Measurements from ENCODE around the gene ZBTB43.

The ZBTB43 gene

GRCh38 chr9:126756876-126757415 lies 47.9 kb upstream of the ZBTB43 start:
- TF ChIP-seq, protein P1, sequence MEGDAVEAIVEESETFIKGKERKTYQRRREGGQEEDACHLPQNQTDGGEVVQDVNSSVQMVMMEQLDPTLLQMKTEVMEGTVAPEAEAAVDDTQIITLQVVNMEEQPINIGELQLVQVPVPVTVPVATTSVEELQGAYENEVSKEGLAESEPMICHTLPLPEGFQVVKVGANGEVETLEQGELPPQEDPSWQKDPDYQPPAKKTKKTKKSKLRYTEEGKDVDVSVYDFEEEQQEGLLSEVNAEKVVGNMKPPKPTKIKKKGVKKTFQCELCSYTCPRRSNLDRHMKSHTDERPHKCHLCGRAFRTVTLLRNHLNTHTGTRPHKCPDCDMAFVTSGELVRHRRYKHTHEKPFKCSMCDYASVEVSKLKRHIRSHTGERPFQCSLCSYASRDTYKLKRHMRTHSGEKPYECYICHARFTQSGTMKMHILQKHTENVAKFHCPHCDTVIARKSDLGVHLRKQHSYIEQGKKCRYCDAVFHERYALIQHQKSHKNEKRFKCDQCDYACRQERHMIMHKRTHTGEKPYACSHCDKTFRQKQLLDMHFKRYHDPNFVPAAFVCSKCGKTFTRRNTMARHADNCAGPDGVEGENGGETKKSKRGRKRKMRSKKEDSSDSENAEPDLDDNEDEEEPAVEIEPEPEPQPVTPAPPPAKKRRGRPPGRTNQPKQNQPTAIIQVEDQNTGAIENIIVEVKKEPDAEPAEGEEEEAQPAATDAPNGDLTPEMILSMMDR (IDR thresholded peaks at IDR 0.05; ENCODE audit: borderline replicate concordance, extremely low read depth, low read length, poor library complexity, severe bottlenecking): no peak
- no peak for TF ChIP-seq EZH2 (IDR thresholded peaks at IDR 0.05; ENCODE audit: borderline replicate concordance, low read depth, low read length, severe bottlenecking)
- no peaks in the 10 kb centered on the region for H3K9me3 ChIP-seq (ENCODE audit: insufficient read depth, low read length, severe bottlenecking)
- H3K4me1 ChIP-seq (ENCODE audit: insufficient read depth, low read length): no peaks in the 10 kb centered on the region
- no peak overlapping the region for H3K4me2 ChIP-seq (ENCODE audit: insufficient read depth, low read length)
- H3K9ac ChIP-seq (ENCODE audit: low read depth, low read length): no peak overlapping the region
- no peak overlapping the region for H2AFZ ChIP-seq (ENCODE audit: low read depth, low read length)
- ATAC-seq (ENCODE audit: insufficient read depth, low read depth): no peak
- H4K20me1 ChIP-seq (ENCODE audit: insufficient read depth, low read length): no peaks in the 10 kb centered on the region; the same call in 1 of the 2 replicates
- no peaks in the 10 kb centered on the region for H3K36me3 ChIP-seq (ENCODE audit: insufficient read depth, low read length)
- no peak overlapping the region for H3K27ac ChIP-seq (ENCODE audit: low read length)
- H3K4me3 ChIP-seq (ENCODE audit: low read depth in 1 of 2, low read length in 2 of 2): no peak overlapping the region
- no peaks in the 10 kb centered on the region for H3K79me2 ChIP-seq (ENCODE audit: insufficient read depth, low read length)
- no peak for DNase-seq
- no peaks in the 10 kb centered on the region for H3K27me3 ChIP-seq (ENCODE audit: insufficient read depth, low read length, poor library complexity)

DNA sequence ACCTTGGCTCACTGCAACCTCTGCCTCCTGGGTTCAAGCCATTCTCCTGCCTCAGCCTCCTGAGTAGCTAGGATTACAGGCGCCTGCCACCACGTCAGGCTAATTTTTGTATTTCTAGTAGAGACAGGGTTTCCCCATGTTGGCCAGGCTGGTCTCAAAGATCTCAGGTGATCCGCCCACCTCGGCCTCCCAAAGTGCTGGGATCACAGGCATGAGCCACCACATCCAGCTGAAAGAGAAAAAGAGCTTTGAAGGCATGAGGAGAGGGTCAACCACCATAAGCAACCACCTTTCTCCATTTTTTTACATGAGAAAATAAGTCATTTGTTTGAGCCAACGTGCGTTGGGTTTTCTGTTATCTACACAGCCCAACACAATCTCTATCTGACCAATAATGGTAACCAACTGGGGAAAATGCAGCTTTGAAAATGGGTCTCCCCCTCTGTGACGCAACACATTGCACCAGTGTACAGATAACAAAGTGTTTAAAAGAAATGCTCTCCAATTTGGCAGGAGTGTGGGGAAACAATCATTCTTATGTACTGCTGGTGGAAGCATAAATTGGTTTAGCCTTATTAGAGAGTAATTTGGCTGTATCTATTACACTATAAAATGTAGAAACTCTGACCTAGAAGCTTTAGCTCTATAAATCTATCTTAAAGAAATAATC lies 45.8 kb upstream of the ZBTB43 start:
- Histone ChIP-seq H3K9me3 (ENCODE audit: insufficient read depth, low read length, severe bottlenecking) (no peaks in the 10 kb centered on the region), H4K20me1 (ENCODE audit: insufficient read depth, low read length) (no peaks in the 10 kb centered on the region), H3K4me3 (ENCODE audit: low read depth in 1 of 2, low read length in 2 of 2) (no peak overlapping the region), H2AFZ (ENCODE audit: low read depth, low read length) (no peak overlapping the region), H3K4me1 (ENCODE audit: insufficient read depth, low read length) (no peaks in the 10 kb centered on the region), H3K36me3 (ENCODE audit: insufficient read depth, low read length) (no peaks in the 10 kb centered on the region), H3K9ac (ENCODE audit: low read depth, low read length) (no peak overlapping the region), H3K27ac (ENCODE audit: low read length) (no peak overlapping the region), H3K79me2 (ENCODE audit: insufficient read depth, low read length) (no peaks in the 10 kb centered on the region), H3K4me2 (ENCODE audit: insufficient read depth, low read length) (no peak overlapping the region), H3K27me3 (ENCODE audit: insufficient read depth, low read length, poor library complexity) (no peaks in the 10 kb centered on the region)
- no peak for DNase-seq
- TF ChIP-seq, protein P1 (IDR thresholded peaks at IDR 0.05; ENCODE audit: borderline replicate concordance, extremely low read depth, low read length, poor library complexity, severe bottlenecking): no peak
- TF ChIP-seq EZH2 (IDR thresholded peaks at IDR 0.05; ENCODE audit: borderline replicate concordance, low read depth, low read length, severe bottlenecking): no peak
- no peak for ATAC-seq (ENCODE audit: insufficient read depth, low read depth)

- Histone ChIP-seq H3K79me2 (ENCODE audit: insufficient read depth, low read length) (no peaks in the 10 kb centered on the region), H3K9me3 (ENCODE audit: insufficient read depth, low read length, severe bottlenecking) (no peaks in the 10 kb centered on the region), H3K27me3 (ENCODE audit: insufficient read depth, low read length, poor library complexity) (no peaks in the 10 kb centered on the region), H3K4me1 (ENCODE audit: insufficient read depth, low read length) (no peaks in the 10 kb centered on the region), H2AFZ (ENCODE audit: low read depth, low read length) (no peak overlapping the region), H3K4me2 (ENCODE audit: insufficient read depth, low read length) (no peak overlapping the region), H4K20me1 (ENCODE audit: insufficient read depth, low read length) (no peaks in the 10 kb centered on the region), H3K9ac (ENCODE audit: low read depth, low read length) (no peak overlapping the region), H3K4me3 (ENCODE audit: low read depth in 1 of 2, low read length in 2 of 2) (no peak overlapping the region), H3K27ac (ENCODE audit: low read length) (no peak overlapping the region), H3K36me3 (ENCODE audit: insufficient read depth, low read length) (no peaks in the 10 kb centered on the region)
- TF ChIP-seq EZH2 (IDR thresholded peaks at IDR 0.05; ENCODE audit: borderline replicate concordance, low read depth, low read length, severe bottlenecking): no peak
- TF ChIP-seq, protein P1 (IDR thresholded peaks at IDR 0.05; ENCODE audit: borderline replicate concordance, extremely low read depth, low read length, poor library complexity, severe bottlenecking): no peak
- ATAC-seq (ENCODE audit: insufficient read depth, low read depth) (no peak), DNase-seq (no peak)
Measured at GRCh38 chr9:126761274-126761673, 43.6 kb upstream of the ZBTB43 start.
